HepG2 (cell line): Measurements from ENCODE around the gene USP30. TPM values are rescaled to one million over a fixed set of nuclear protein-coding genes. Genes with fewer than 3 reads are reported as not detected.

Source experiments
- CAMTA2 ChIP-seq: sonication (generic); formaldehyde crosslinking; IDR thresholded peaks from 2 replicates; pipeline ENCODE4 v1.4.0; 2020; ENCODE audit warnings: mild to moderate bottlenecking, missing genetic modification reagents, borderline replicate concordance
- DPF2 ChIP-seq: sonication (generic); formaldehyde crosslinking; IDR thresholded peaks from 2 replicates; pipeline ENCODE4 v1.4.0; 2020; ENCODE audit warnings: mild to moderate bottlenecking, low read depth, missing genetic modification reagents, borderline replicate concordance
- FLYWCH1 ChIP-seq: sonication (generic); formaldehyde crosslinking; IDR thresholded peaks from 2 replicates; pipeline ENCODE4 v1.8.1; 2023; ENCODE audit warnings: mild to moderate bottlenecking, missing genetic modification reagents
- GTF3A ChIP-seq: sonication (generic); formaldehyde crosslinking; conservative IDR thresholded peaks from 2 replicates; pipeline ENCODE4 v1.4.0; 2020; ENCODE audit warnings: mild to moderate bottlenecking, missing genetic modification reagents
- HNRNPH1 ChIP-seq: fragments of 200-400 bp; formaldehyde crosslinking; optimal IDR thresholded peaks from 2 replicates; pipeline ENCODE3; 2017; ENCODE audit warnings: mild to moderate bottlenecking, low read depth, low read length
- ISL2 ChIP-seq: sonication (generic); formaldehyde crosslinking; IDR thresholded peaks from 2 replicates; pipeline ENCODE4 v1.5.0; 2020; ENCODE audit warnings: missing genetic modification reagents
- MLLT10 ChIP-seq: sonication (generic); formaldehyde crosslinking; IDR thresholded peaks from 2 replicates; pipeline ENCODE4 v1.4.0; 2020; ENCODE audit warnings: missing genetic modification reagents
- MYNN ChIP-seq: sonication (generic); formaldehyde crosslinking; IDR thresholded peaks from 2 replicates; pipeline ENCODE4 v1.4.0; 2020; ENCODE audit warnings: mild to moderate bottlenecking, low read depth, missing genetic modification reagents
- NFYB ChIP-seq: sonication (generic); formaldehyde crosslinking; IDR thresholded peaks from 2 replicates; pipeline ENCODE4 v1.4.0; 2020; ENCODE audit warnings: missing genetic modification reagents
- RAD51 ChIP-seq: fragments of 450-650 bp; IDR thresholded peaks from 2 replicates; pipeline ENCODE4 v1.6.1; 2016; ENCODE audit warnings: borderline replicate concordance
- XBP1 ChIP-seq: sonication (generic); formaldehyde crosslinking; IDR thresholded peaks from 2 replicates; pipeline ENCODE4 v1.5.0; 2020; ENCODE audit warnings: missing genetic modification reagents
- XRCC5 ChIP-seq: fragments of 200-400 bp; formaldehyde crosslinking; optimal IDR thresholded peaks from 2 replicates; pipeline ENCODE3; 2017; ENCODE audit warnings: mild to moderate bottlenecking, low read length
- ZBTB7B ChIP-seq: sonication (generic); formaldehyde crosslinking; IDR thresholded peaks from 2 replicates; pipeline ENCODE4 v1.4.0; 2020; ENCODE audit warnings: missing genetic modification reagents
- ZNF263 ChIP-seq: sonication (generic); formaldehyde crosslinking; IDR thresholded peaks from 2 replicates; pipeline ENCODE4 v1.4.0; 2020; ENCODE audit warnings: missing genetic modification reagents
- ZNF713 ChIP-seq: sonication (generic); formaldehyde crosslinking; IDR thresholded peaks from 2 replicates; pipeline ENCODE4 v1.4.0; 2020; ENCODE audit warnings: mild to moderate bottlenecking, missing genetic modification reagents
- ZNF839 ChIP-seq: sonication (generic); formaldehyde crosslinking; IDR thresholded peaks from 2 replicates; pipeline ENCODE4 v1.4.0; 2020; ENCODE audit warnings: missing genetic modification reagents, mild to moderate bottlenecking, borderline replicate concordance
- ZSCAN22 ChIP-seq: sonication (generic); formaldehyde crosslinking; IDR thresholded peaks from 2 replicates; pipeline ENCODE4 v1.4.0; 2020; ENCODE audit warnings: mild to moderate bottlenecking, missing genetic modification reagents
- polyA plus RNA-seq, 8 experiments: library from polyadenylated mRNA; depleted of rRNA in 3 of 8; stranded (reverse) in 7 of 8; unstranded in 1 of 8; fragments of >200 nt; fragmentation: Illumina TruSeq in 4 of 8; extraction: Trizol in 4 of 8; gene quantifications; 2 replicates each; pipeline versions ENCODE4 v1.2.1 to v1.2.3, GENCODE V29; 2011 to 2016; ENCODE audit warnings: low read depth in 4 of 8, missing spikeins in 1 of 8, mixed read lengths in 1 of 8; ENCODE audit not compliant: insufficient read depth in 1 of 8
- total RNA-seq, 5 experiments: library from RNA; depleted of rRNA; stranded (reverse); fragments of >200 nt; fragmentation: Illumina TruSeq; extraction: Trizol; gene quantifications; 2 replicates each; pipeline ENCODE4 v1.2.3, GENCODE V29; 2016; ENCODE audit warnings: low read depth in 1 of 5
- TF ChIP-seq, protein P1 (sequence below): sonication (generic); formaldehyde crosslinking; IDR thresholded peaks from 2 replicates; pipeline ENCODE4 v1.4.0; 2020; ENCODE audit warnings: missing genetic modification reagents
- TF ChIP-seq, protein P2 (sequence below): sonication (generic); formaldehyde crosslinking; IDR thresholded peaks from 2 replicates; pipeline ENCODE4 v1.8.1; 2023; ENCODE audit warnings: mild to moderate bottlenecking, moderate library complexity, missing genetic modification reagents
- TF ChIP-seq, protein P3 (sequence below): sonication (generic); formaldehyde crosslinking; IDR thresholded peaks from 2 replicates; pipeline ENCODE4 v1.5.0; 2020; ENCODE audit warnings: missing genetic modification reagents
- TF ChIP-seq, protein P4 (sequence below): sonication (generic); formaldehyde crosslinking; IDR thresholded peaks from 2 replicates; pipeline ENCODE4 v1.5.1; 2020; ENCODE audit warnings: mild to moderate bottlenecking, missing genetic modification reagents, moderate library complexity
- TF ChIP-seq, protein P5 (sequence below): sonication (generic); formaldehyde crosslinking; IDR thresholded peaks from 2 replicates; pipeline ENCODE4 v1.8.0; 2022; ENCODE audit warnings: mild to moderate bottlenecking, missing genetic modification reagents

USP30 gene
- total and polyA plus RNA-seq, 2 of the 13 experiments (the other 11 are each of a cell fraction or from before 2014, with no cell fraction given): 11.2 to 20.8 TPM

DNA sequence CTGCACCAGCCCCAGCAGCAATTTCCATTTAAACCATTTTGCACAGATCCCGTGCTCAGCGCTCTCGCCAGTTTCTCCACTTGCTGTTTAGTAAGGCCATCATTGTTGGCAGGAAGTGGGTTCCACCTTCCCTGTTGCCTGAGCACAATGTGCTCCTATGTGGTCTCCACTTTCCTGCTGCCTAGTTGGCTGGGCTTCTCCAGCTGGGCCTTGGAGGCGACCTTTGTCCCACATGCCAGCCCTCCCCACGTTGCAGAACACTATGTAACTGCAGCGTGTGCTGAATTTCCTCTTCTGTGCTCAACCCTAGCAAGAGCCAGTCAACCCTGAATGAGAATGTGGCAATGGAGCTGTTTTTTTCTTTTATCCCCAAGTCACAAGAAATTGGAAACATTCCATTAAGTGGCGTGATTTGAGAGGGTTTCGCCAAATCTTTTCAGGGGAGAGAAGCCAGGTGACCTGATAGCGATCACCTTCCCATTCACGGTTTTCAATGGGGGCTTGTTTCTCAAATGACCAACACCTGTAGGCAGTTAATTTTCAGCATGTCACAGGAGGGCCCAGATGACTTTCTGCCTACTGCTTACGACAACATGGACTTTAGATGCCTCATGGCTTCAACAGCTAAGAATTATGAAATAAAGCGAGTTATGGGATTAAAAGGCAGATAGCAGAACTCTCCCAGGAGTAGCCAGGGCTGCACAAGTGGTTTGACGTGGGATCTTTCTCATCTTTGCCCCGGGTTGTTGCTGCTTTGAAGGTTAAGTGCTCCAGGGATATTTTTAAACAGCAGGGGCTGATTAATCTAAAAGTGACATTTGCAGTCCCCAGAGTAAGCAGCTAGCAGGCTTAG is 63.6 kb downstream of the USP30 start, which contains the start of gene ACACB (continued):
- TF ChIP-seq, protein P1, sequence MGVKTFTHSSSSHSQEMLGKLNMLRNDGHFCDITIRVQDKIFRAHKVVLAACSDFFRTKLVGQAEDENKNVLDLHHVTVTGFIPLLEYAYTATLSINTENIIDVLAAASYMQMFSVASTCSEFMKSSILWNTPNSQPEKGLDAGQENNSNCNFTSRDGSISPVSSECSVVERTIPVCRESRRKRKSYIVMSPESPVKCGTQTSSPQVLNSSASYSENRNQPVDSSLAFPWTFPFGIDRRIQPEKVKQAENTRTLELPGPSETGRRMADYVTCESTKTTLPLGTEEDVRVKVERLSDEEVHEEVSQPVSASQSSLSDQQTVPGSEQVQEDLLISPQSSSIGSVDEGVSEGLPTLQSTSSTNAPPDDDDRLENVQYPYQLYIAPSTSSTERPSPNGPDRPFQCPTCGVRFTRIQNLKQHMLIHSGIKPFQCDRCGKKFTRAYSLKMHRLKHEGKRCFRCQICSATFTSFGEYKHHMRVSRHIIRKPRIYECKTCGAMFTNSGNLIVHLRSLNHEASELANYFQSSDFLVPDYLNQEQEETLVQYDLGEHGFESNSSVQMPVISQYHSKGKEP (CRISPR knock-in tag): 0 out of 2 replicates have a peak, but pooled peaks have one; percentile 18
- TF ChIP-seq, protein P2, sequence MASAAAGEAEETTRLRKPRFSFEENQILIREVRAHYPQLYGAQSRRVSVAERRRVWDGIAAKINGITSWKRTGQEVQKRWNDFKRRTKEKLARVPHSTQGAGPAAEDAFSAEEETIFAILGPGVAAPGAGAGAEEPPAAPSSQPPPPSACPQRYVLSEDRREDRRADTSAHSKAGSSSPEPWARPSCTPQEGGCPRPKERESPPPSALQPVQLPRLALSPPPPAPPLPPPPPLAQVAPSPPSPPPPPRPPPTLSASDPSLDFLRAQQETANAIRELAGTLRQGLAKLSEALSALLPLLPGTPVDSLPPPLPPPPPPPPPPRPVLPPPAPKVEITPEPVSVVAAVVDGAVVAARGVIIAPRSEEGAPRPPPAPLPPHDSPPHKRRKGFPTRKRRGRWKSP (CRISPR knock-in tag): peak; percentile 48; the same call in 1 of the 2 replicates
- TF ChIP-seq GTF3A (CRISPR knock-in tag): no peak
- peak; percentile 62; the same call in 1 of the 2 replicates for TF ChIP-seq DPF2
- TF ChIP-seq, protein P3, sequence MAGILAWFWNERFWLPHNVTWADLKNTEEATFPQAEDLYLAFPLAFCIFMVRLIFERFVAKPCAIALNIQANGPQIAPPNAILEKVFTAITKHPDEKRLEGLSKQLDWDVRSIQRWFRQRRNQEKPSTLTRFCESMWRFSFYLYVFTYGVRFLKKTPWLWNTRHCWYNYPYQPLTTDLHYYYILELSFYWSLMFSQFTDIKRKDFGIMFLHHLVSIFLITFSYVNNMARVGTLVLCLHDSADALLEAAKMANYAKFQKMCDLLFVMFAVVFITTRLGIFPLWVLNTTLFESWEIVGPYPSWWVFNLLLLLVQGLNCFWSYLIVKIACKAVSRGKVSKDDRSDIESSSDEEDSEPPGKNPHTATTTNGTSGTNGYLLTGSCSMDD (CRISPR knock-in tag): no peak
- TF ChIP-seq MYNN (CRISPR knock-in tag): no peak
- TF ChIP-seq ZSCAN22 (CRISPR knock-in tag): no peak
- TF ChIP-seq HNRNPH1: no peak
- TF ChIP-seq, protein P4, sequence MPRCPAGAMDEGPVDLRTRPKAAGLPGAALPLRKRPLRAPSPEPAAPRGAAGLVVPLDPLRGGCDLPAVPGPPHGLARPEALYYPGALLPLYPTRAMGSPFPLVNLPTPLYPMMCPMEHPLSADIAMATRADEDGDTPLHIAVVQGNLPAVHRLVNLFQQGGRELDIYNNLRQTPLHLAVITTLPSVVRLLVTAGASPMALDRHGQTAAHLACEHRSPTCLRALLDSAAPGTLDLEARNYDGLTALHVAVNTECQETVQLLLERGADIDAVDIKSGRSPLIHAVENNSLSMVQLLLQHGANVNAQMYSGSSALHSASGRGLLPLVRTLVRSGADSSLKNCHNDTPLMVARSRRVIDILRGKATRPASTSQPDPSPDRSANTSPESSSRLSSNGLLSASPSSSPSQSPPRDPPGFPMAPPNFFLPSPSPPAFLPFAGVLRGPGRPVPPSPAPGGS: no peak
- TF ChIP-seq RAD51: no peak
- TF ChIP-seq NFYB (CRISPR knock-in tag): 0 out of 2 replicates have a peak, but pooled peaks have one; percentile 28
- TF ChIP-seq ZNF839: no peak
- no peak for TF ChIP-seq FLYWCH1 (CRISPR knock-in tag)
- TF ChIP-seq XRCC5: peak; percentile 46
- TF ChIP-seq MLLT10 (CRISPR knock-in tag): no peak
- TF ChIP-seq ZBTB7B (CRISPR knock-in tag): peak; percentile 86
- no peak for TF ChIP-seq ISL2
- no peak for TF ChIP-seq CAMTA2
- TF ChIP-seq, protein P5, sequence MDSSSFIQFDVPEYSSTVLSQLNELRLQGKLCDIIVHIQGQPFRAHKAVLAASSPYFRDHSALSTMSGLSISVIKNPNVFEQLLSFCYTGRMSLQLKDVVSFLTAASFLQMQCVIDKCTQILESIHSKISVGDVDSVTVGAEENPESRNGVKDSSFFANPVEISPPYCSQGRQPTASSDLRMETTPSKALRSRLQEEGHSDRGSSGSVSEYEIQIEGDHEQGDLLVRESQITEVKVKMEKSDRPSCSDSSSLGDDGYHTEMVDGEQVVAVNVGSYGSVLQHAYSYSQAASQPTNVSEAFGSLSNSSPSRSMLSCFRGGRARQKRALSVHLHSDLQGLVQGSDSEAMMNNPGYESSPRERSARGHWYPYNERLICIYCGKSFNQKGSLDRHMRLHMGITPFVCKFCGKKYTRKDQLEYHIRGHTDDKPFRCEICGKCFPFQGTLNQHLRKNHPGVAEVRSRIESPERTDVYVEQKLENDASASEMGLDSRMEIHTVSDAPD (CRISPR knock-in tag): peak; percentile 72
- 0 out of 2 replicates have a peak, but pooled peaks have one; percentile 32 for TF ChIP-seq ZNF263 (CRISPR knock-in tag)
- TF ChIP-seq XBP1 (CRISPR knock-in tag): no peak
- TF ChIP-seq ZNF713 (CRISPR knock-in tag): no peak
